Upper lobe of left lung (tissue), 4 donors: Measurements from ENCODE around the gene STK38.

ENCODE experiments used
- CTCF ChIP-seq, 6 experiments: fragments of 450-650 bp in 4 of 6; fragments of 200-600 bp in 2 of 6; sonication (generic) in 2 of 6; IDR thresholded peaks; one replicate each; pipeline ENCODE4 v1.5.1; 2016 to 2019; ENCODE audit warnings: antibody characterized with exemption in 6 of 6
- POLR2A ChIP-seq, 4 donors: fragments of 450-650 bp; IDR thresholded peaks; one replicate each; pipeline ENCODE4 v1.5.1; 2016 to 2017; ENCODE audit warnings: antibody characterized with exemption in 4 of 4, mild to moderate bottlenecking in 2 of 4
- POLR2AphosphoS5 ChIP-seq, 2 donors: sonication (generic); formaldehyde crosslinking; IDR thresholded peaks; one replicate each; pipeline ENCODE4 v1.5.1; 2017; ENCODE audit warnings: antibody characterized with exemption in 2 of 2

- TF ChIP-seq CTCF (IDR thresholded peaks at IDR 0.05), result no peak
- no peak for TF ChIP-seq POLR2A (IDR thresholded peaks at IDR 0.05)
- TF ChIP-seq POLR2AphosphoS5 (IDR thresholded peaks at IDR 0.05), result no peak
These were observed 10.3 kb downstream of the STK38 start for GRCh38 chr6:36536873-36537547.
